Fibroblast of lung (primary cell): ENCODE results near the gene GDAP2. TPM values are rescaled to one million over a fixed set of nuclear protein-coding genes. Genes with fewer than 3 reads are reported as not detected.

Source experiments
- DNase-seq, 2 donors: peaks; one replicate each; pipeline versions ENCODE4 v3.0.0 to v3.0.0-alpha.2; 2010; ENCODE audit warnings: low read depth in 2 of 2
- H2AFZ ChIP-seq: 2 replicates; pipeline ENCODE4 v1.5.1; 2012; ENCODE audit warnings: low read length, control low read depth, inconsistent platforms
- H3K27ac ChIP-seq: 2 replicates; pipeline ENCODE4 v1.5.1; 2011; ENCODE audit warnings: low read length, control low read depth; ENCODE audit not compliant: insufficient read depth
- H3K27me3 ChIP-seq: 2 replicates; pipeline ENCODE4 v1.5.1; 2011; ENCODE audit warnings: mild to moderate bottlenecking, low read length; ENCODE audit not compliant: control insufficient read depth, insufficient read depth
- H3K36me3 ChIP-seq: 2 replicates; pipeline ENCODE4 v1.5.1; 2011; ENCODE audit warnings: low read length; ENCODE audit not compliant: control insufficient read depth, insufficient read depth
- H3K4me1 ChIP-seq: 2 replicates; pipeline ENCODE4 v1.5.1; 2011; ENCODE audit warnings: low read length; ENCODE audit not compliant: control insufficient read depth, insufficient read depth; ENCODE audit errors: extremely low read depth
- H3K4me2 ChIP-seq: 2 replicates; pipeline ENCODE4 v1.5.1; 2011; ENCODE audit warnings: low read length, control low read depth; ENCODE audit not compliant: insufficient read depth; ENCODE audit errors: extremely low read depth
- H3K4me3 ChIP-seq, 4 experiments: fragments of 200-600 bp in 1 of 4; sonication (generic) in 1 of 4; replicated peaks in 1 of 4; 2 replicates each; pipeline ENCODE4 v1.5.1; 2011 to 2016; ENCODE audit warnings: low read length in 4 of 4, low read depth in 3 of 4, mild to moderate bottlenecking in 3 of 4, control low read depth in 2 of 4, inconsistent platforms in 1 of 4, mixed read lengths in 1 of 4; ENCODE audit not compliant: insufficient read depth in 1 of 4; ENCODE audit errors: control extremely low read depth in 1 of 4
- H3K79me2 ChIP-seq: 2 replicates; pipeline ENCODE4 v1.5.1; 2012; ENCODE audit warnings: mild to moderate bottlenecking, low read length, inconsistent platforms; ENCODE audit not compliant: control insufficient read depth, insufficient read depth
- H3K9ac ChIP-seq: 2 replicates; pipeline ENCODE4 v1.5.1; 2011; ENCODE audit warnings: mild to moderate bottlenecking, low read length, control low read depth; ENCODE audit not compliant: insufficient read depth
- H3K9me3 ChIP-seq: 2 replicates; pipeline ENCODE4 v1.5.1; 2012; ENCODE audit warnings: low read depth, low read length; ENCODE audit not compliant: control insufficient read depth, insufficient read depth
- H4K20me1 ChIP-seq: 2 replicates; pipeline ENCODE4 v1.5.1; 2011; ENCODE audit warnings: low read length; ENCODE audit not compliant: control insufficient read depth, insufficient read depth; ENCODE audit errors: extremely low read depth
- EZH2 ChIP-seq: IDR thresholded peaks from 2 replicates; pipeline ENCODE4 v1.5.1; 2012; ENCODE audit warnings: low read length, control low read depth, mild to moderate bottlenecking; ENCODE audit errors: missing control alignments
- polyA plus RNA-seq, 2 donors: library from polyadenylated mRNA; depleted of rRNA in 1 of 2; stranded (reverse) in 1 of 2; unstranded in 1 of 2; fragments of >200 nt; gene quantifications; 2 replicates each; pipeline ENCODE4 v1.2.1, GENCODE V29; 2011 to 2012; ENCODE audit warnings: missing spikeins in 1 of 2
- total RNA-seq: library from RNA; depleted of rRNA; stranded (reverse); fragments of >200 nt; gene quantifications from 2 replicates; pipeline ENCODE4 v1.2.1, GENCODE V29; 2014
- TF ChIP-seq, protein P1 (sequence below), 2 donors: IDR thresholded peaks in 1 of 2; conservative IDR thresholded peaks in 1 of 2; 1 replicate in 1 of 2; 2 replicates in 1 of 2; pipeline ENCODE4 v1.5.1; 2011 to 2012; ENCODE audit warnings: low read length in 2 of 2, control low read depth in 1 of 2, inconsistent platforms in 1 of 2, low read depth in 1 of 2, mild to moderate bottlenecking in 1 of 2

GDAP2 gene
- total and polyA plus RNA-seq, 2 donors (not counting 1 experiment from before 2014, with no cell fraction given) = 16.2 to 29.7 TPM

DNA sequence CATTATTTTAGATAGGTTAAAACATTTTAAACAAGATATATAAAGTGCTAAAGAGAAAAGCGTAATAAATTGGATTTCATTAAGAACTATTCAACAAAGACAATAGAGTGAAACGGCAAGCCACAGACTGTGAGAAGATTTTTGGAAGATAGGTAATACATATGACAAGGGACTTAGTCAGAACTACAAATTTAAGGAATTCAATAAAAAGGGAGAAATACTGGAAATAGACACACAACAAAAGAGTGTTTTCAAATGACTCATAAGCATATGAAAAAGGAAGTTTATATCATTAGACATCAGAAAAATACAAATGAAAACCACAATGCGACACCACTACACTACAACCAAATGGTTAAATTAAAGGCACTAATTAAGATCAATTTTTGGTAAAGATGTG, 90.5 kb downstream of the GDAP2 start:
- Histone ChIP-seq H3K36me3 (no peaks in the 10 kb centered on the region), H3K4me1 (peaks cover 3% of the 10 kb centered on the region), H3K9me3 (no peaks in the 10 kb centered on the region), H3K4me2 (no peak overlapping the region), H3K27me3 (no peaks in the 10 kb centered on the region), H3K27ac (peak overlapping the region; percentile 55), H4K20me1 (no peaks in the 10 kb centered on the region), H2AFZ (no peak overlapping the region), H3K4me3 (no peak overlapping the region), H3K79me2 (no peaks in the 10 kb centered on the region), H3K9ac (no peak overlapping the region)
- TF ChIP-seq, protein P1, sequence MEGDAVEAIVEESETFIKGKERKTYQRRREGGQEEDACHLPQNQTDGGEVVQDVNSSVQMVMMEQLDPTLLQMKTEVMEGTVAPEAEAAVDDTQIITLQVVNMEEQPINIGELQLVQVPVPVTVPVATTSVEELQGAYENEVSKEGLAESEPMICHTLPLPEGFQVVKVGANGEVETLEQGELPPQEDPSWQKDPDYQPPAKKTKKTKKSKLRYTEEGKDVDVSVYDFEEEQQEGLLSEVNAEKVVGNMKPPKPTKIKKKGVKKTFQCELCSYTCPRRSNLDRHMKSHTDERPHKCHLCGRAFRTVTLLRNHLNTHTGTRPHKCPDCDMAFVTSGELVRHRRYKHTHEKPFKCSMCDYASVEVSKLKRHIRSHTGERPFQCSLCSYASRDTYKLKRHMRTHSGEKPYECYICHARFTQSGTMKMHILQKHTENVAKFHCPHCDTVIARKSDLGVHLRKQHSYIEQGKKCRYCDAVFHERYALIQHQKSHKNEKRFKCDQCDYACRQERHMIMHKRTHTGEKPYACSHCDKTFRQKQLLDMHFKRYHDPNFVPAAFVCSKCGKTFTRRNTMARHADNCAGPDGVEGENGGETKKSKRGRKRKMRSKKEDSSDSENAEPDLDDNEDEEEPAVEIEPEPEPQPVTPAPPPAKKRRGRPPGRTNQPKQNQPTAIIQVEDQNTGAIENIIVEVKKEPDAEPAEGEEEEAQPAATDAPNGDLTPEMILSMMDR (conservative IDR thresholded peaks at IDR 0.05 in 1 of 2, IDR thresholded peaks at IDR 0.05 in 1 of 2; ENCODE audit: low read depth in 1 of 2, low read length in 2 of 2) = no peak
- no peak for TF ChIP-seq EZH2
- peak; percentile 58 to 87 for DNase-seq

DNA sequence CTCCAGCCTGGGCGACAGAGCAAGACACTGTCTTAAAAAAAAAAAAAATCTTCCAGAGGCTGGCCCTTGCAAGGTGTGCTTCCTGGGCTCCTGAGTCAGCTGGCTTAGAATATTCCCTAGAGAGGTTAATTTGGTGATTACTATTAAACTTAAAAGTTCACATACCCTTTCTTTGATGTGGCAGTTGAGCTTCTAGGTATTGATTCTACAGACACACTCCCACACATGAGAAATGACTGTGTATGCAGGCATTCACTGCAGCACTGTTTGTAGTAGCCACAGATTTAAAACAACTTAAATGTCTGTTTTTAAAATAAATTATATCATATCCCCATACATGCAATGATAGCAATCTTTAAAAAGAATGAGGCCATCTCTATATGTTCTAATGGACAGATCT, 93.4 kb downstream of the GDAP2 start:
- Histone ChIP-seq H4K20me1 (no peaks in the 10 kb centered on the region), H3K27me3 (no peaks in the 10 kb centered on the region), H3K79me2 (no peaks in the 10 kb centered on the region), H3K36me3 (no peaks in the 10 kb centered on the region), H3K4me3 (no peak overlapping the region), H2AFZ (no peak overlapping the region), H3K9ac (no peak overlapping the region), H3K4me2 (no peak overlapping the region), H3K9me3 (no peaks in the 10 kb centered on the region), H3K4me1 (peaks cover 3% of the 10 kb centered on the region), H3K27ac (no peak overlapping the region)
- DNase-seq = peak in 1 of 2 donors; percentile 36
- no peak for TF ChIP-seq EZH2
- TF ChIP-seq, protein P1 (conservative IDR thresholded peaks at IDR 0.05 in 1 of 2, IDR thresholded peaks at IDR 0.05 in 1 of 2; ENCODE audit: low read depth in 1 of 2, low read length in 2 of 2) = no peak

DNA sequence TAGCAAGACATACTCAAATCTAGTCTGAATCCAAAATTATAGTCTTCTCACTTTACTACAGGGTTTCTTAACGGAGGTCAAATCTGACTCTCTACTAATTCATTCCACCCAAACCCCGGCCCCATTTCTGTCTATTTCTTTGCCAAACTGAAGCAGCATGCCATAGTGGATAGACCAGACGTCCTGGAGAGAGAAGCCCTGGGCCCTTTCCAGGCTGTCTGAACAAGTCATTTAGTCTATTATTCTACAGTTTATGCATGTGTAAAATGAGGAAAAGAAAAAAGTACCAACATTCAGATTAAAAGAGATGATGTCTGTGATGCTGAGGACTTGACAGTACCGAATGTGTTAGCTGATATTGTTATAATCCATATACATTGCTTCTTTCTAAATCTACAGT, 95.0 kb downstream of the GDAP2 start:
- no peaks in the 10 kb centered on the region for H3K36me3 ChIP-seq
- H3K4me2 ChIP-seq = no peak overlapping the region
- H3K27ac ChIP-seq = no peak overlapping the region
- peaks cover 3% of the 10 kb centered on the region for H3K4me1 ChIP-seq
- H3K9me3 ChIP-seq = no peaks in the 10 kb centered on the region
- H3K27me3 ChIP-seq = no peaks in the 10 kb centered on the region
- no peak for DNase-seq
- H3K79me2 ChIP-seq = no peaks in the 10 kb centered on the region
- H3K4me3 ChIP-seq = no peak overlapping the region
- H3K9ac ChIP-seq = no peak overlapping the region
- no peaks in the 10 kb centered on the region for H4K20me1 ChIP-seq
- TF ChIP-seq, protein P1 (conservative IDR thresholded peaks at IDR 0.05 in 1 of 2, IDR thresholded peaks at IDR 0.05 in 1 of 2; ENCODE audit: low read depth in 1 of 2, low read length in 2 of 2) = no peak
- TF ChIP-seq EZH2 = no peak
- no peak overlapping the region for H2AFZ ChIP-seq
